Pulmonary artery endothelial cell (primary cell): ENCODE measurements around the gene RBMX. TPM values are rescaled to one million over a fixed set of nuclear protein-coding genes. Genes with fewer than 3 reads are reported as not detected.

ENCODE experiments used
- DNase-seq: peaks from one replicate; pipeline ENCODE4 v3.0.0-alpha.2; 2011; ENCODE audit warnings: low read depth, low spot score
- total RNA-seq: library from RNA; depleted of rRNA; stranded (reverse); fragments of >200 nt; gene quantifications from 2 replicates; pipeline ENCODE4 v1.2.3, GENCODE V29; 2014

Gene RBMX
- total RNA-seq, 1 donor from 2014 or later = 205 TPM

- DNase-seq = no peak
Measured at GRCh38 chrX:136847874-136848273, 32.7 kb downstream of the RBMX start.

GRCh38 chrX:136839196-136839595 lies 41.3 kb downstream of the RBMX start:
- no peak for DNase-seq

GRCh38 chrX:136835761-136836160 lies 44.8 kb downstream of the RBMX start:
- no peak for DNase-seq

GRCh38 chrX:136829413-136829812 lies 51.1 kb downstream of the RBMX start:
- DNase-seq = no peak

- DNase-seq = no peak
Measured at GRCh38 chrX:136828830-136829229, 51.7 kb downstream of the RBMX start.

GRCh38 chrX:136827026-136827425 lies 53.5 kb downstream of the RBMX start:
- no peak for DNase-seq

GRCh38 chrX:136825771-136826170 lies 54.8 kb downstream of the RBMX start:
- DNase-seq = no peak

Other genes starting within 250 kb of the RBMX start
- gene CD40LG, start 232.6 kb downstream of the RBMX start, total RNA-seq = not detected in 2 replicates
- 4.6 and 8.2 TPM in 2 replicates for gene ARHGEF6, start 99.8 kb downstream of the RBMX start, total RNA-seq
- gene GPR101, start 153.3 kb upstream of the RBMX start, total RNA-seq = not detected in 2 replicates